HG03432 (cell line): ENCODE results near the gene CYP21A2.
A peak's percentile ranks its signal among the peaks of the same experiment; 100 is the strongest.

Experiments used
- ATAC-seq: cut with Tn5 transposase; IDR thresholded peaks from one replicate; pipeline ENCODE4 v1.9.1; 2021; ENCODE audit warnings: mild to moderate bottlenecking, moderate library complexity; ENCODE audit not compliant: unreplicated experiment

CYP21A2 gene

DNA sequence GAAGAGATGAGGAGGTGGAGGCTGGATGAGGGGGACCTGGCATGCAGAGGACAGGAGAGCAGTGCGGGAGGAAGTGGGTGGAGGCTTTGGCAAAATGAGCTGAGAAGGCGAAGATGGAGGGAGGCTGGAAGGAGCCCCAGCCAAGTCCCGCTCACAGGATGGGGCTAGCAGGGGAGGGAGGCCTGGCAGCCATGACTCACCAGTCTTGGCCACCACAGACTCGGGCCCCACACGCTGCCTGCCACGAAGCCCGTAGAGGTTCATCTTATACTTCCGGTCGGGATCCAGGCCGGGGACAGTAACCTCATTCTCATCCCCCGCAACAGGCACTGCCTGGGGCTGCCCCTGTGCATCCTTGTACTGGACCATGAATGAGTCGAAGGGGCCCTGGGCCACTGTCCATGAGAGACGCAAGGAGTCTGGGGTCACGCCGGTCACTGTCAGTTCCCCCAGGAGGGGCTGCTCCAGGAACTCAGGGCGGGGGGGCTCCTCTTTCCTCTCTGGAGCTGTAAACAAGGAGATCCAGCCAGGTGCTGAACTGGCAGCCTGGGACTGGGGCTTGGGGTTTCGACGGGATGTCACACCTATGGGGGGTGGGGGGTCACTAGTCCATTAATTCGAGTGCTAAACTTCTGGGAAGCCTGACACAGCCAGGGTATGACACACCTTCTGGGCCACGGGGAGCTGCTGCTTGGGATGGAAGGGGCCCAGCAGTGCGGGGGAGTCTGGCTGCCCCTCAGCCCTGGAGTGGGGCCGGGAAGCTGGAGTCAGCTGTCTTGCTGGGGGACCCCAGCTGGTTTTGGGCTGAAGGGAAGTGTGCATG, 43.2 kb downstream of the CYP21A2 start:
- no peak for ATAC-seq

DNA sequence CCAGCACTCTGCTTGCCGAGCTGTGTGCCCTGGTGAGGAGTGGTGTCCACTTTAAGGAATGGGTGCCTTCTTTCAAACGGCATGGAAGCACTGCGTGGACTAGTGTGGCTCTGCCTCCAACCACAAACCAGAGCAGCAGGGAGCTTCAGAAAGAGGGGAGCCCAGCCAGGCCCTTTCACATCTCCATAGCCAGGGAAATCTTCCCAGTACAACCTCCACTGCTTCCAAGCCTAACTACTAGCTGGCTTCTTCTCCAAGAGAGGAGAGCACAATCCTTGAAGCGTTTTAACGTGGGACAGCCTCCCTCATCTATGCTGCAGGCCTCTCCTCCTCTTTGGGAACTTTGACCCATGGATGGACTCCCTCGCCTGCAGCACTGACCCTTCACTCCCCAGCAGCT, 44.3 kb downstream of the CYP21A2 start:
- no peak for ATAC-seq

DNA sequence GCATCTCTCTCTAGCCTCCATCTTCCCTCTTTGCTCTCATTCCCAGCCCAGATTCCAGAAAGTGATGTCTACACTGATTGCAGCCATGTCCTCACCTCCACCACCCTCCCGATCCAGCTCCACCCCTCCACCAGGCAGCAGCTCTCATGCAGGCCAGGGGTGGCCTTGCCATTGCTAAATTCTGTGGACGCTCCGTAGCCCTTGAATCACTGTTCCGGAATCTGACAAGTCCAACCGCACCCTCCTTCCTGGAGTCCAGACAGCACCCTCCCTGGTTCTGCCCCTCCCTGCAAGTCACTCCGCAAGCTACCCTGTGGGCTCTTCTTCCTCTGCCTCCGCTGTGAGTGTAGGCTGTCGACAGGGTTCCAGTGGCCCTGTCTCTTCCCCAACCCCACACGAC, 44.7 kb downstream of the CYP21A2 start:
- ATAC-seq = no peak

DNA sequence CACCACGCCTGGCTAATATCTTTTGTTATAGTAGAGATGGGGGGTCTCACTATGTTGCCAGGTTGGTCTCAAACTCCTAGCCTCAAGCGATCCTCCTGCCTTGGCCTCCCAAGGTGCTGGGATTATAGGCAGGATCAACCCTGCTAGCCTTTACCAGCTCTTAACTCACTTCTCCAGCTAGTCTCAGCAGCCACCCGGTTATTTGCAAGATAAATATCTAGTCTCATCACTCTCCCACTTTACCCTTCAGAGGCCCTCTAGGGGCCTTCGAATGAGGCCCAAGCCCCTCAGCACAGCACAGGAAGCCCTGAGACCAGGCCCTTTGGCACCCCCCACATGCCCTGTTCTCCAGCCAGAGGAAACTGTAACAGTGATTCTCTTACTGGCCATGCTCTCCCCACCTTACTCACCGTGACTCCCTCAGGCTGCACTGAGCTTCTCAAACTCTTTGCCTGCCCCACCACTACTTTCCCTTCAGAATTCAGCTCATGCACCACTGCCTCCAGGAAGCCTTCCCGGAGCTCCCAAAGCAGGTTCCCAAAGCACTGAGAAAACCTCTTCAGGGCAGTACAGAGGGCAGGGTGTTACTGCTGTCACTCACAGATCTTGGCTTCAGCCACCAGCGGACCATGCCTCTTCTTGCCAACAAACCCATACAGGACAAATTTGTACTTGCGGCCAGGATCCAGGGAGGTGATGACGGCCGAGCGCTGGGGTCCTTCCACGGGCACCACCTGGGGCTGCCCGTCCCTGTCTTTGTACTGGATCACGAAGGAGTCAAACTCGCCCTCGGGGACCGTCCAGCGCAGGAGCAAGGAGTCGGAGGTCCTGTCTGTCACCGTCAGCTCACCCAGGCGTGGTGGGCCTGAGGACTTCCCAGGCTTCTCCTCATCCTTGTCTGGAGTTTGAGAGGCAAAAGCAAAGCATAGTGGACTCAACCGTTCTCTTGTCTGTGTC, 45.9 kb downstream of the CYP21A2 start:
- no peak for ATAC-seq

DNA sequence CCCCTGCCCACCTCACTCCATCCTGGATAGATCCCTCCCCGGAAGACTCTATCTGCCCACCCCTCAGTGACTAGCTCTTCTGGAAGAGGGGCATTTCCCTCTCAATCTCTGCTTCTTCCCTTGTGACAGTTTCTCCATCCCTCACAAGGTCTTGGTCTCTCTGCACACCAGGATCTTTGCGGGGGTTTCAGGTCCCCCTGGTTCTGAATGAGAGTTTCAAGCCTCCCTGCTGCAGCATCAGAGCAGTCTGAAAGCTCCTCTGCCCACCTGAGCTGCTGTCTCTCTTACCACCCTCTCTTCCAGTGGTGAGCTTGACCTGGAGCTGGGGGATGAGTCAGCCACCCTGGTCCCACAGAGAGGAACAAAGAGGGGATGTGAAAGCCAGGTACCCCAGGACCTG, 46.6 kb downstream of the CYP21A2 start:
- no peak for ATAC-seq

DNA sequence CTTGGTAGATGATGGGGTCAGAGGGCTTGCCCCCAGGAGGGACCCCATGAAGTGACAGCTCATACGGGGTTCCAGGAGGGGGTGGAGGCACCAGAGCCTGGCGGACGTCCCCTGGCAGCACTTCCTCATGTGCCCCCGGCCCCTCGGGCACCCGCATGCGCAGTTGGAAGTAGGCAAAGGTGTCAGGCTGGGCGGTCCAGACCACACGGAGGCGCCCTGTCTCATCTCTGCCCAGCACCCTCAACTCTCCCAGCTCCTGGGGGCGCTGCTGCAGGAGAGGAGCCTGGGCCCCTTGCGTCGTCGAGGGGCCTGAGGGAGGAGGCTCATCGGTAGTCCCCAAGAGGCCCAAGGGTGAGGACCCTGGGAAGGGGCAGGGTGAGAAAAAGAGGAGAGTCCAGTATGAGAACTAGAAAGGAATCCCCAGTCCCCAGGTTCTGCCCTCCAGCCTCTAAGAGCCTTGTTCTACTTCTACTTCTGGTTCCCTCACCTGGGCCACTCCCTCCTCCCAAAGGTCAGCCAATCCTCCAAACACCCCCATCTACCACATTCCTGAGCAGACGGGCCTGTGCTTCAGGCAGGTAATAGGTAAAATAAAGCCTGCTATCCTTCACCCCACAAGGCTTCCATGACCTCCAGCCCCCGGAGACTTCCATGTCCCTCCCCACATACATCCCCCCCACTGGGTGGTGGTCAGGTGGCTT, 47.7 kb downstream of the CYP21A2 start:
- no peak for ATAC-seq

DNA sequence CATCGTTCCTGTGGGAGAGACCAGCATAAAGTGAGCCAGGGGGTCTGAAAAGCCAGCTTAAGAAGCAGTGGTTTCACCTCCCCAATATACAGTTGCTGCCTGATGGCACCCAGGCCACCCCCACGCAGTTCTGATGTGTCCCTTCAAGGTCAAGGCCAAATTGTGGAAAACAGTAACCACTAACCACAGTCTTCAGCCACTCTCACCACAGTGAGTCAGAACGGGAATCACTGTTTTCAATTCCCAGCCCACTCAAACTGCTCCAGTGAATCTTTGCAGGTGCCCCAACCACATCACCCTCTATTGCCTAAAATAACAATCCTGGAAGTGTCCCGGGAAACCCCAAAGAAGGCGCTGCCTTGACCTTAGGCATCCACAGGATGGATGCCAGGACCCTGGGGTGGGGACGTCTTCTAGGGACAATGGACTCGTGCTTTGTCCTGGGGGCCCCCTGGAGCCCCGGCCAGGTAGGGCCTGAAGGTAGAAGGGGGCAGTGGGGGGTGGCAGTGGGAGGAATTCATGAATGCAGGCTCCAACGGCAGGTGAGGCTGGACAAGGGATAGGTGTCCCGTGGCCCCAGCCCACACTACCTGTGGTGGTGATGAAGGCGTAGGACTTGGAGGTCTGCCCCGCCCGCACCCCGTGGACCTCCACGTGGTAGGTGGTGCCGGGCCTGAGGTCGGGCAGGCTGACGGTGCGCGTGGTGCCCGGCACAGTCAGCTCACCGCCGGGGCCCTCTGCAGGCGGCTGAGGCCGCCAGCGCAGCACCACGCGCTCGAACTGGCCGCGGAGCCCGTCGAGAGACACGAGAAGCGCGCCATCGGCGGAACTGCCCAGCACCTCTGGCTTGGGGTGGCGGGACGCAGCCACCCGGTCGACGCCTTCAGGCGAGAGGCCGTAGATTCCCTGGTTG, 48.7 kb downstream of the CYP21A2 start:
- ATAC-seq = peak; percentile 33

DNA sequence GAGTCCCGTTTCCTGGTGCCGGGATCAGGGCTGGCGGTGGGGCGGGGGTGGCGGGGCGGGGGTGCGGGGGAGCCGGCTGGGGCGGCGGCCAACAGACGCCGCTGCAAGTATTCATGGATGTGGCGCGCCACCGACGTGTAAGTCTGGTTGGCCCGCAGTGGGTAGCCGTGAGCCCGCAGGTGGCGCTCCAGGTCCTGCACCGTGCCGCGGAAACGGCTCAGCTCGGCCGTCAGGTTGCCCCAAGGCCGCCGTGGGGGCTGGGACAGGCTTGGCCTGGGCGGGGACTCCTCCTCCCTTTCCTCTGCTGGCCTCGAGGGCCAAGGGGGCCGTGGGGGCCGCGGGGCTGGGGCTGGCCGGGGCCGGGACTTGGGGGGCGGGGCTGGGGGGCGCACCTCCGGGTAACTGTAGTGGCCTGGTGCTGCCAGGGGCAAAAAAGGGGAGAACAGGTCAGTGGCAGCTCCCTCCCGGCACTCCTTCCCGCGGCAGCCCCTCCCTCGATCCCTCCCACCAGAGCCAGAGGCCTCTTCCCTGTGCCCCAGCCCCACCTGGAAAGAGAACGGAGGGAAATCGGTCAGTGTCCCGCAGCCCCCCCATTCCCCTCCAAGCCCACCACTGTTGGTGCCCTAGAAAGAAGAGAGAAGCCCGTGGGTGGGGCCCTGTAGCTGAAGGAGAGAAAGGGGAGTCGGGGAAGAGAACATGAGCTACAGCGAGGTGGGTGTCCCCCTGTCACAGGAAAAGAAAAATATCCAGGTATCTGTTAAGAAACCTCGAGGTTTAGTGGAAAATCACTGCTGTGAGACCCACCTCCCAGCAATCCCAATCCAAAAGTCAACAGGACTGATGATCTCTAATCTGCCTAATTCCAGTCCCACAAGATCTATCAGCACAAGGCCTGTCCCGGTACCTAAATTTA, 49.6 kb downstream of the CYP21A2 start:
- no peak for ATAC-seq

DNA sequence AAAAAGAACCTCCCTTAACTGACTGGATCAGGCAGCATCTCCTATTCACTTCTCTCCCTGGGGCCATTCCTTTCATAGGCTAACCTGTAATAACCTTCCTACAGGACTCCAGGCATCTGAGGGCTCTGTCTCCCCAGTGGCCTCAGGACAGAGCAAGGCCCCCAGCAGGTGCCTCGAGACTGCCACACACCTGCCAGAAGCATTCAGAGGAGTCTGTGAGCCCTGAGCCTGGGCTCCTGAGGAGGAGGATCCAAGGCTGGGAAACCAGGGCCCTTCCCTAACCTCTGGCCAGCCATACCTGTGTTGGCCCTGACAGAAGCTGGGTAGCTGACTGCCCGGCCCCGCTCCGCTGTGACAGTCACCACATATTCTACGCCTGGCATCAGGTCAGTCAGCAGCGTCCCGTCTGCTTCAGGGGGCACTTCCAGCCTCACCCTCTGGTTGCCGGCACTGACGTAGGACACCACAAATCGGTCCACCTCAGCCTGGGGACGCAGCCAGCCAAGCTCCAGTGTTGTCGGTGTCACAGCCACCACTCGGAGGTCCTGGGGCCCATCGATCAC, 50.4 kb downstream of the CYP21A2 start:
- ATAC-seq = no peak

DNA sequence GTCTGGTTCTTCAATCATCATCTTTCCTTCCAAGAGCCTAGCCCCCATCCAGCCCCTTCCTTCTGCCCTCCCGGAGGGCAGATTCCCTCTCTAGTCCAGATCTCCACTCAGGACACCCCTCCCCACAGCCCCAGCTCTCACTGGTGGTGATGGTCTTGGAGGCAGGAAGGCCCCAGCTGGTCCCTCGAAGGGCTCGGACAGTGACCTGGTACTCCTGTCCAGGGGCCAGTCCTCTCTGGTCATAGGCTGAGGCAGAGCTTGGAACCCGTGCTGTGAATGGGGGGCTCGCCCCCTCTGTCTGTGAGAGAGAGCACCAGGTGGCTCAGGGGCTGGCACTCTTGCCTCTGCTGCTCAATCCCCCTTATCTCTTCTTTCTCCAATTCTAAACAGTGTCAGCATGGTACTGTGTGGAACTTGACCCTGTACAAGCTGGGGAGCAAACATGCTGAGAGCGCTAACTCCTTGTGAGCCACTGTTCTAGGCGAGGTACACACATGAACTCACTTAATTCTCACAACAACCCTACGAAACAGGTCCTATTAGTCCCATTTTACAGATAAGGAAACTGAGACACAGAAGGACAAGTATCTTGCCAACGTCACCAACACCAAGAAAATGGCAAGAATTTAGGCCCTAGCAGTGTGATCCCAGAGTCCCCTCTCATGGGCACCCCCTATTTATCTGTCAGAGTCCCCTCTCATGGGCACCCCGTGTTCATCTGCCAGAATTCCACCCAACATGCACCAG, 51.0 kb downstream of the CYP21A2 start:
- ATAC-seq = no peak
